AG09309 (cell line): ENCODE results near the gene PLEKHA3.
"Not testable (repeated sequence)": the region's sequence is repeated elsewhere in the genome, so short reads cannot be mapped to it uniquely, and the experiment has no call there.

Source experiments
- DNase-seq: peaks from one replicate; pipeline ENCODE4 v3.0.0-alpha.2; 2010; ENCODE audit warnings: low read depth
- H3K4me3 ChIP-seq: 2 replicates; pipeline ENCODE4 v1.5.1; 2011; ENCODE audit warnings: mild to moderate bottlenecking, low read depth, low read length, moderate library complexity; ENCODE audit not compliant: control insufficient read depth
- CTCF ChIP-seq: IDR thresholded peaks from 2 replicates; pipeline ENCODE4 v1.5.1; 2011; ENCODE audit warnings: mild to moderate bottlenecking, low read depth, low read length, inconsistent platforms; ENCODE audit not compliant: insufficient read depth, control insufficient read depth; ENCODE audit errors: missing control alignments

PLEKHA3 gene

GRCh38 chr2:178523596-178524134, 43.4 kb downstream of the PLEKHA3 start:
- peak overlapping the region; percentile 76 for H3K4me3 ChIP-seq
- no peak for DNase-seq
- no peak for TF ChIP-seq CTCF

- H3K4me3 ChIP-seq, DNase-seq: not testable (repeated sequence)
Observed at GRCh38 chr2:178525010-178525409, 44.8 kb downstream of the PLEKHA3 start.

GRCh38 chr2:178525460-178525859, 45.2 kb downstream of the PLEKHA3 start:
- H3K4me3 ChIP-seq, DNase-seq: not testable (repeated sequence)

- TF ChIP-seq CTCF, result no peak
- H3K4me3 ChIP-seq, result no peak overlapping the region
- DNase-seq, result no peak
Observed at GRCh38 chr2:178526256-178526655, 46.0 kb downstream of the PLEKHA3 start.

- no peak for DNase-seq
- H3K4me3 ChIP-seq, result no peak overlapping the region
- no peak for TF ChIP-seq CTCF
Observed at GRCh38 chr2:178527592-178527991, 47.3 kb downstream of the PLEKHA3 start.

GRCh38 chr2:178528647-178529046, 48.4 kb downstream of the PLEKHA3 start:
- no peak for DNase-seq
- no peak for TF ChIP-seq CTCF
- H3K4me3 ChIP-seq, result no peak overlapping the region

- DNase-seq, result no peak
- no peak for TF ChIP-seq CTCF
- no peak overlapping the region for H3K4me3 ChIP-seq
Observed at GRCh38 chr2:178529194-178529593, 48.9 kb downstream of the PLEKHA3 start.

- no peak overlapping the region for H3K4me3 ChIP-seq
Observed at GRCh38 chr2:178530131-178530530, 49.9 kb downstream of the PLEKHA3 start.

More at GRCh38 chr2:178530131-178530530, 49.9 kb downstream of the PLEKHA3 start:
- no peak for DNase-seq
- TF ChIP-seq CTCF, result no peak
